OCI-LY7 (cell line): ENCODE data around the gene ATP2A2.

ENCODE experiments used
- EZH2phosphoT487 ChIP-seq: fragments of 200-600 bp; sonication (generic); IDR thresholded peaks from 2 replicates; pipeline ENCODE4 v1.6.1; 2018; ENCODE audit warnings: low read depth, borderline replicate concordance, mild to moderate bottlenecking, mixed run types, antibody characterized with exemption, low read length, moderate library complexity, mixed read lengths
- TF ChIP-seq, protein P1 (sequence below): fragments of 200-600 bp; sonication (generic); conservative IDR thresholded peaks from 2 replicates; pipeline ENCODE4 v1.5.1; 2014; ENCODE audit warnings: mild to moderate bottlenecking, antibody characterized with exemption, low read length, moderate library complexity, mixed read lengths

DNA sequence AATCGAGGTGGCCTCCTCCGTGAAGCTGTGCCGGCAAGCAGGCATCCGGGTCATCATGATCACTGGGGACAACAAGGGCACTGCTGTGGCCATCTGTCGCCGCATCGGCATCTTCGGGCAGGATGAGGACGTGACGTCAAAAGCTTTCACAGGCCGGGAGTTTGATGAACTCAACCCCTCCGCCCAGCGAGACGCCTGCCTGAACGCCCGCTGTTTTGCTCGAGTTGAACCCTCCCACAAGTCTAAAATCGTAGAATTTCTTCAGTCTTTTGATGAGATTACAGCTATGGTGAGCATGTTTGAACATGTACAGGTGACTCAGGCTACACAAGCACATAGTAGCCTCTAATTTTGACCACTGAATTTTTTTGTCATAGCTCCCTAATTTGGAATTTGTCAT, 59.7 kb downstream of the ATP2A2 start:
- TF ChIP-seq, protein P1, sequence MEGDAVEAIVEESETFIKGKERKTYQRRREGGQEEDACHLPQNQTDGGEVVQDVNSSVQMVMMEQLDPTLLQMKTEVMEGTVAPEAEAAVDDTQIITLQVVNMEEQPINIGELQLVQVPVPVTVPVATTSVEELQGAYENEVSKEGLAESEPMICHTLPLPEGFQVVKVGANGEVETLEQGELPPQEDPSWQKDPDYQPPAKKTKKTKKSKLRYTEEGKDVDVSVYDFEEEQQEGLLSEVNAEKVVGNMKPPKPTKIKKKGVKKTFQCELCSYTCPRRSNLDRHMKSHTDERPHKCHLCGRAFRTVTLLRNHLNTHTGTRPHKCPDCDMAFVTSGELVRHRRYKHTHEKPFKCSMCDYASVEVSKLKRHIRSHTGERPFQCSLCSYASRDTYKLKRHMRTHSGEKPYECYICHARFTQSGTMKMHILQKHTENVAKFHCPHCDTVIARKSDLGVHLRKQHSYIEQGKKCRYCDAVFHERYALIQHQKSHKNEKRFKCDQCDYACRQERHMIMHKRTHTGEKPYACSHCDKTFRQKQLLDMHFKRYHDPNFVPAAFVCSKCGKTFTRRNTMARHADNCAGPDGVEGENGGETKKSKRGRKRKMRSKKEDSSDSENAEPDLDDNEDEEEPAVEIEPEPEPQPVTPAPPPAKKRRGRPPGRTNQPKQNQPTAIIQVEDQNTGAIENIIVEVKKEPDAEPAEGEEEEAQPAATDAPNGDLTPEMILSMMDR: no peak
- TF ChIP-seq EZH2phosphoT487: no peak
